Mucosa of descending colon (tissue), 3 donors: ENCODE results near the gene CRISP2. TPM values are rescaled to one million over a fixed set of nuclear protein-coding genes. Genes with fewer than 3 reads are reported as not detected.

Source experiments
- ATAC-seq: fragments of 200-7000 bp; cut with Tn5 transposase; one replicate; pipeline ENCODE4 v1.9.1; 2020; ENCODE audit warnings: mild to moderate bottlenecking, moderate library complexity
- DNase-seq, 3 donors: peaks; one replicate each; pipeline ENCODE4 v3.0.0-alpha.2; 2020
- H3K36me3 ChIP-seq: fragments of 200-600 bp; one replicate; pipeline ENCODE4 v1.8.0; 2021; ENCODE audit warnings: low read depth, mild to moderate bottlenecking
- H3K4me1 ChIP-seq: fragments of 200-600 bp; one replicate; pipeline ENCODE4 v1.8.0; 2021; ENCODE audit warnings: low read depth, mild to moderate bottlenecking
- H3K4me3 ChIP-seq: fragments of 200-600 bp; one replicate; pipeline ENCODE4 v1.8.0; 2021; ENCODE audit warnings: mild to moderate bottlenecking
- H3K9me3 ChIP-seq: fragments of 200-600 bp; one replicate; pipeline ENCODE4 v1.8.0; 2021; ENCODE audit warnings: mild to moderate bottlenecking
- CTCF ChIP-seq: fragments of 200-600 bp; IDR thresholded peaks from one replicate; pipeline ENCODE4 v1.8.0; 2022; ENCODE audit warnings: antibody characterized with exemption, mild to moderate bottlenecking
- intact Hi-C, 2 donors: fragments of 100-400 bp; cut with DNase I in 1 of 2; cut with micrococcal nuclease in 1 of 2; formaldehyde crosslinking; loops; one replicate each; pipeline versions ENCODE4 v1.11.0 to v1.11.1; 2022; cut with DNase I, micrococcal nuclease
- total RNA-seq, 3 donors: library from RNA; stranded (reverse); fragmentation: NEBNext Ultra II Directional in 2 of 3; extraction: Animal tissue kit (Norgen Biotek cat#: 25700) in 2 of 3; gene quantifications; one replicate each; pipeline versions ENCODE4 v1.2.1 to v1.2.4, GENCODE V29; 2021 to 2023
- donor health status: DM: no; HTN: no; CAD: no; lungs with moderate emphysema.
- donor health status: DM: no; HTN: no; CAD: no.
- donor health status: DM: no; HTN: yes; CAD: no.

The CRISP2 gene
- total RNA-seq, 3 donors from 2014 or later, result not detected

DNA sequence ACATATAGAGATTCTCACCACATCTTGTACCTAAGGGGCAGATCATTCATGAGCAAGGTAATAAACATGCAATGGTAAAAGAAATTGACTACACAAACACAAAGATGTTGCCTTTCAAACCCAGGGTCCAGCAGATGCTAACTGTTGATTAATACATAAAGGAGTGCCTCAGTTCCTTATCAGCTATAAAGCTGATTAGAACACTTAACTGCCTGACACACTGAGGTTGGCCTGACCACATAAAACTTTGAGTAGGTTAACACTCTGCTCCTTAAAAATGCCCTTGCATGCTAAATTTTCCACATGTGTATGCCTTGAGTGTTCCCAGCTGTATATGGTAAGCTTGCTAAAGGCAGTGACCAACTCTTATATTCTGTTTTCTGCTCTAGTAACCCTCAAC, 14.9 kb downstream of the CRISP2 start:
- no peaks in the 10 kb centered on the region for H3K4me1 ChIP-seq
- H3K36me3 ChIP-seq, result no peaks in the 10 kb centered on the region
- intact Hi-C loops, result no loop called here

DNA sequence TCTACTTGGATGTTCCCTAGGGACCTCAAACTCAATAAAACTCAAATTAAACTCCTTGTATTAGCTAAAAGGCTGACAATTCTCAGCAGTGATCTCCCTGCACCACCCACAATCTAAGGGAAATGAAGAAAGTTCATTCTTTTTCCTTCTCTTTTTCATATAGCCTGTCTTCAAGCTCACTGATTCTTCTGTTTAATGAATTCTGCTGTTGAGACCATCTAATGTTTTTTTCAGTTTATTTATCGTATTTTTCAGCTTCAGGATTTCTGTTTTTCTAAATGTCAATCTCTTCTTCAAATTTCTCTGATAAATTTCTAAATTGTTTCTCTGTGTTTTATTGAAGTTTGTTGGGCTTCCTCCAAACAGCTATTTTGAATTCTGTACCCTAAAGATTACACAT, 19.8 kb downstream of the CRISP2 start:
- no peak for TF ChIP-seq CTCF
- H3K9me3 ChIP-seq, result peaks cover 6% of the 10 kb centered on the region
- intact Hi-C loops, result no loop called here
- DNase-seq (no peak), ATAC-seq (no peak)
- H3K4me3 ChIP-seq, result no peak overlapping the region
- H3K4me1 ChIP-seq, result no peaks in the 10 kb centered on the region
- no peaks in the 10 kb centered on the region for H3K36me3 ChIP-seq

More for the DNA sequence above, 14.9 kb downstream of the CRISP2 start:
- Histone ChIP-seq H3K4me3 (no peak overlapping the region), H3K9me3 (peaks cover under 1% of the 10 kb centered on the region)
- ATAC-seq, result no peak
- no peak for TF ChIP-seq CTCF
- no peak for DNase-seq

- peaks cover 6% of the 10 kb centered on the region for H3K9me3 ChIP-seq
- intact Hi-C loops, result no loop called here
Observed at GRCh38 chr6:49692534-49692933, 20.8 kb downstream of the CRISP2 start.

GRCh38 chr6:49676671-49677281, 36.6 kb downstream of the CRISP2 start:
- H3K4me3 ChIP-seq, result no peak overlapping the region
- H3K9me3 ChIP-seq, result no peaks in the 10 kb centered on the region
- H3K36me3 ChIP-seq, result no peaks in the 10 kb centered on the region
- no peaks in the 10 kb centered on the region for H3K4me1 ChIP-seq
- ATAC-seq, result no peak
- no peak for TF ChIP-seq CTCF
- intact Hi-C loops, result no loop called here
- no peak for DNase-seq

More at GRCh38 chr6:49692534-49692933, 20.8 kb downstream of the CRISP2 start:
- H3K4me1 ChIP-seq, result no peaks in the 10 kb centered on the region
- TF ChIP-seq CTCF, result no peak
- no peak overlapping the region for H3K4me3 ChIP-seq
- ATAC-seq, result no peak
- no peaks in the 10 kb centered on the region for H3K36me3 ChIP-seq
- DNase-seq, result no peak

GRCh38 chr6:49675816-49676215, 37.5 kb downstream of the CRISP2 start:
- intact Hi-C loops, result no loop called here
- Histone ChIP-seq H3K4me3 (no peak overlapping the region), H3K9me3 (no peaks in the 10 kb centered on the region), H3K36me3 (no peaks in the 10 kb centered on the region), H3K4me1 (no peaks in the 10 kb centered on the region)
- ATAC-seq, result no peak
- TF ChIP-seq CTCF, result no peak
- DNase-seq, result no peak

GRCh38 chr6:49668083-49668511, 45.2 kb downstream of the CRISP2 start:
- ATAC-seq (no peak), DNase-seq (no peak)
- no peaks in the 10 kb centered on the region for H3K4me1 ChIP-seq
- intact Hi-C loops, result no loop called here
- H3K9me3 ChIP-seq, result no peaks in the 10 kb centered on the region
- H3K36me3 ChIP-seq, result no peaks in the 10 kb centered on the region
- no peak for TF ChIP-seq CTCF
- no peak overlapping the region for H3K4me3 ChIP-seq
